HCT116 (cell line): ENCODE measurements around the gene NBDY. TPM values are rescaled to one million over a fixed set of nuclear protein-coding genes. Genes with fewer than 3 reads are reported as not detected.

Experiments used
- ATAC-seq: fragments of 200-7000 bp; cut with Tn5 transposase; 2 replicates; pipeline ENCODE4 v1.9.1; 2020; ENCODE audit warnings: mild to moderate bottlenecking, moderate library complexity
- BruUV-seq: library from RNA; stranded (reverse); fragments of 400-500 nt; replicated peaks from 2 replicates; lab custom pipeline; 2021; lab: Mats Ljungman, UMichigan
- CTCF ChIA-PET: fragments of 300-600 bp; sonication (Branson Sonifier 250); formaldehyde crosslinking; loops from one replicate; lab custom pipeline; 2021; ENCODE audit warnings: antibody characterized with exemption; lab: Charles Lee
- POLR2A ChIA-PET: fragments of 300-600, 350-600 bp; sonication (Branson Sonifier 250); formaldehyde crosslinking; loops from one replicate; lab custom pipeline; 2021; ENCODE audit warnings: antibody characterized with exemption; lab: Charles Lee
- RAD21 ChIA-PET, 2 experiments: fragments of 300-600 bp; sonication (Branson Sonifier 250); formaldehyde crosslinking; loops; one replicate each; lab custom pipeline; 2023; ENCODE audit warnings: low total read pairs in 2 of 2; ENCODE audit not compliant: uncharacterized antibody in 2 of 2, unreplicated experiment in 2 of 2, low non-redundant PET in 1 of 2; lab: Charles Lee
- DNase-seq: peaks from one replicate; pipeline ENCODE4 v3.0.0-alpha.2; 2010; ENCODE audit warnings: low read depth, low spot score
- H2AFZ ChIP-seq: fragments of 200-600 bp; shearing (Covaris generic), sonication (generic); 2 replicates; pipeline ENCODE4 v1.6.1; 2017; ENCODE audit warnings: low read depth, mixed run types, mixed read lengths, antibody characterized with exemption, low read length; ENCODE audit not compliant: poor library complexity, severe bottlenecking
- H3K27ac ChIP-seq: 2 replicates; pipeline ENCODE4 v1.5.1; 2012; ENCODE audit warnings: low read depth, low read length
- H3K27me3 ChIP-seq: fragments of 200-600 bp; sonication (generic); 2 replicates; pipeline ENCODE4 v1.6.1; 2016; ENCODE audit warnings: mixed run types, low read length, mixed read lengths; ENCODE audit not compliant: insufficient read depth
- H3K36me3 ChIP-seq, 2 experiments: fragments of 200-500 bp in 1 of 2; fragments of 200-600 bp in 1 of 2; sonication (Bioruptor generic) in 1 of 2; sonication (generic) in 1 of 2; 2 replicates each; pipeline versions ENCODE4 v1.5.1 to v1.6.1; 2014 to 2016; ENCODE audit warnings: low read length in 2 of 2, inconsistent platforms in 1 of 2, mixed read lengths in 1 of 2, mixed run types in 1 of 2; ENCODE audit not compliant: insufficient read depth in 2 of 2, control insufficient read depth in 1 of 2
- H3K4me1 ChIP-seq, 2 experiments: fragments of 200-600 bp in 1 of 2; sonication (generic) in 1 of 2; 2 replicates each; pipeline versions ENCODE4 v1.5.1 to v1.6.1; 2012 to 2017; ENCODE audit warnings: low read length in 2 of 2, inconsistent platforms in 1 of 2, mild to moderate bottlenecking in 1 of 2, mixed read lengths in 1 of 2, mixed run types in 1 of 2, moderate library complexity in 1 of 2; ENCODE audit not compliant: insufficient read depth in 2 of 2, control insufficient read depth in 1 of 2
- H3K4me2 ChIP-seq: fragments of 200-600 bp; sonication (generic); 2 replicates; pipeline ENCODE4 v1.6.1; 2017; ENCODE audit warnings: mixed run types, low read length, mixed read lengths
- H3K4me3 ChIP-seq, 2 experiments: fragments of 200-600 bp in 1 of 2; sonication (generic) in 1 of 2; replicated peaks in 1 of 2; 2 replicates each; pipeline ENCODE4 v1.5.1; 2011 to 2016; ENCODE audit warnings: low read length in 2 of 2, control low read depth in 1 of 2, low read depth in 1 of 2, mild to moderate bottlenecking in 1 of 2, mixed read lengths in 1 of 2, mixed run types in 1 of 2
- H3K79me2 ChIP-seq: fragments of 200-600 bp; sonication (generic); 2 replicates; pipeline ENCODE4 v1.6.1; 2017; ENCODE audit warnings: mild to moderate bottlenecking, mixed run types, low read length, moderate library complexity, mixed read lengths; ENCODE audit not compliant: insufficient read depth
- H3K9ac ChIP-seq: fragments of 200-600 bp; sonication (generic); 2 replicates; pipeline ENCODE4 v1.6.1; 2016; ENCODE audit warnings: low read length, mixed read lengths
- H3K9me2 ChIP-seq: fragments of 200-600 bp; sonication (generic), shearing (Covaris generic); 2 replicates; pipeline ENCODE4 v1.6.1; 2017; ENCODE audit warnings: mixed run types, mild to moderate bottlenecking, moderate library complexity; ENCODE audit not compliant: insufficient read depth
- H3K9me3 ChIP-seq, 2 experiments: fragments of 200-500 bp in 1 of 2; fragments of 200-600 bp in 1 of 2; sonication (Bioruptor generic) in 1 of 2; sonication (generic) in 1 of 2; 2 replicates each; pipeline ENCODE4 v1.6.1; 2014 to 2017; ENCODE audit warnings: low read length in 2 of 2, mixed read lengths in 2 of 2, inconsistent platforms in 1 of 2, low read depth in 1 of 2, mild to moderate bottlenecking in 1 of 2, mixed run types in 1 of 2, moderate library complexity in 1 of 2; ENCODE audit not compliant: control insufficient read depth in 1 of 2, insufficient read depth in 1 of 2
- H4K20me1 ChIP-seq: fragments of 200-600 bp; sonication (generic), shearing (Covaris generic); 2 replicates; pipeline ENCODE4 v1.6.1; 2017; ENCODE audit warnings: mixed run types, mild to moderate bottlenecking, moderate library complexity; ENCODE audit not compliant: insufficient read depth
- CBX3 ChIP-seq: IDR thresholded peaks from 2 replicates; pipeline ENCODE4 v1.6.1; 2012; ENCODE audit warnings: low read depth
- CEBPB ChIP-seq: IDR thresholded peaks from 2 replicates; pipeline ENCODE4 v1.6.1; 2012; ENCODE audit warnings: low read depth
- CTCF ChIP-seq, 3 experiments: fragments of 200-600 bp in 1 of 3; sonication (generic) in 1 of 3; IDR thresholded peaks in 2 of 3; conservative IDR thresholded peaks in 1 of 3; 2 replicates each; pipeline ENCODE4 v1.5.1; 2012 to 2017; ENCODE audit warnings: low read depth in 2 of 3, low read length in 2 of 3, antibody characterized with exemption in 1 of 3, borderline replicate concordance in 1 of 3, control low read depth in 1 of 3, mild to moderate bottlenecking in 1 of 3, mixed read lengths in 1 of 3, mixed run types in 1 of 3, moderate library complexity in 1 of 3; ENCODE audit not compliant: insufficient read depth in 1 of 3
- ELF1 ChIP-seq: IDR thresholded peaks from 2 replicates; pipeline ENCODE4 v1.6.1; 2012; ENCODE audit warnings: low read depth, borderline replicate concordance
- EZH2 ChIP-seq: fragments of 200-600 bp; sonication (generic); IDR thresholded peaks from 2 replicates; pipeline ENCODE4 v1.6.1; 2017; ENCODE audit warnings: antibody characterized with exemption, mixed run types
- EZH2phosphoT487 ChIP-seq: fragments of 200-600 bp; IDR thresholded peaks from 2 replicates; pipeline ENCODE4 v1.6.1; 2018; ENCODE audit warnings: antibody characterized with exemption, borderline replicate concordance
- JUND ChIP-seq: IDR thresholded peaks from 2 replicates; pipeline ENCODE4 v1.6.1; 2012
- MAX ChIP-seq: IDR thresholded peaks from 2 replicates; pipeline ENCODE4 v1.6.1; 2012
- POLR2A ChIP-seq: IDR thresholded peaks from 2 replicates; pipeline ENCODE4 v1.7.0; 2011; ENCODE audit warnings: borderline replicate concordance; ENCODE audit not compliant: insufficient read depth, insufficient read length; ENCODE audit errors: extremely low read depth
- POLR2AphosphoS5 ChIP-seq: IDR thresholded peaks from 2 replicates; pipeline ENCODE4 v1.6.1; 2011; ENCODE audit warnings: mild to moderate bottlenecking, low read depth, low read length, moderate library complexity
- TCF7L2 ChIP-seq: IDR thresholded peaks from 2 replicates; pipeline ENCODE4 v1.7.0; 2011; ENCODE audit warnings: borderline replicate concordance, inconsistent platforms; ENCODE audit not compliant: insufficient read depth, insufficient read length; ENCODE audit errors: extremely low read depth
- YY1 ChIP-seq: IDR thresholded peaks from 2 replicates; pipeline ENCODE4 v1.6.1; 2011; ENCODE audit warnings: low read length, low read depth, moderate library complexity, mild to moderate bottlenecking; ENCODE audit not compliant: insufficient replicate concordance; ENCODE audit errors: extremely low read depth
- ZBTB33 ChIP-seq: IDR thresholded peaks from 2 replicates; pipeline ENCODE4 v1.6.1; 2011; ENCODE audit warnings: mild to moderate bottlenecking, low read length, moderate library complexity; ENCODE audit not compliant: insufficient replicate concordance; ENCODE audit errors: extremely low read depth
- ZNF274 ChIP-seq: fragments of 200-500 bp; sonication (Bioruptor generic); IDR thresholded peaks from 2 replicates; pipeline ENCODE4 v1.6.1; 2014; ENCODE audit warnings: mild to moderate bottlenecking, low read depth, low read length, inconsistent platforms
- intact Hi-C: fragments of 100-400 bp; cut with micrococcal nuclease; formaldehyde crosslinking; loops from 2 replicates; pipeline ENCODE4 v1.10.0; 2022
- total RNA-seq: library from RNA; stranded (reverse); gene quantifications from one replicate; pipeline ENCODE4 v1.2.1, GENCODE V29; 2021; ENCODE audit not compliant: unreplicated experiment

Gene NBDY
- total RNA-seq, 1 experiment from 2014 or later: 65.6 TPM

- H3K27me3 ChIP-seq: no peaks in the 10 kb centered on the region
- H3K9ac ChIP-seq: no peak overlapping the region
- no peak overlapping the region for H3K4me3 ChIP-seq
- H3K4me1 ChIP-seq: no peaks in the 10 kb centered on the region
- H2AFZ ChIP-seq: no peak overlapping the region
- TF ChIP-seq EZH2phosphoT487 (no peak), ZBTB33 (no peak), YY1 (no peak), POLR2A (no peak), EZH2 (no peak), ELF1 (no peak), MAX (no peak), CBX3 (no peak), CEBPB (no peak), JUND (no peak), CTCF (IDR thresholded peaks at IDR 0.05 in 2 of 3, conservative IDR thresholded peaks at IDR 0.05 in 1 of 3; ENCODE audit: borderline replicate concordance in 1 of 3, insufficient read depth in 1 of 3, low read depth in 2 of 3, low read length in 2 of 3) (no peak), POLR2AphosphoS5 (no peak), TCF7L2 (no peak), ZNF274 (no peak)
- TF ChIP-seq, all 23 proteins: peak for 0
- Histone ChIP-seq H3K36me3 (no peaks in the 10 kb centered on the region; a peak in 1 of 4 replicates), H3K9me3 (no peaks in the 10 kb centered on the region), H4K20me1 (no peaks in the 10 kb centered on the region), H3K79me2 (no peaks in the 10 kb centered on the region; the same call in 1 of the 2 replicates), H3K4me2 (no peak overlapping the region), H3K9me2 (no peaks in the 10 kb centered on the region), H3K27ac (no peak overlapping the region)
- ChIA-PET POLR2A (no interaction called here), CTCF (no interaction called here), RAD21 (no interaction called here)
- BruUV-seq: no TSS peak
- ATAC-seq (no peak), DNase-seq (no peak)
- intact Hi-C loops: no loop called here
Observed at GRCh38 chrX:56817179-56817578, 88.1 kb downstream of the NBDY start.
